Activated CD4-positive, alpha-beta T cell treated with anti-CD3 and anti-CD28 coated beads, Interleukin-2, Interleukin-6, amounts not matched to agents 100 ng/mL and 50 ng/mL, durations not matched to agents 16 hours and 8 hours (primary cell): ENCODE measurements around the gene CPNE4.
"Not testable (repeated sequence)": the region's sequence is repeated elsewhere in the genome, so short reads cannot be mapped to it uniquely, and the experiment has no call there.

Experiments used
- DNase-seq: peaks from one replicate; pipeline ENCODE4 v3.0.0-alpha.2; 2020

CPNE4 gene

DNA sequence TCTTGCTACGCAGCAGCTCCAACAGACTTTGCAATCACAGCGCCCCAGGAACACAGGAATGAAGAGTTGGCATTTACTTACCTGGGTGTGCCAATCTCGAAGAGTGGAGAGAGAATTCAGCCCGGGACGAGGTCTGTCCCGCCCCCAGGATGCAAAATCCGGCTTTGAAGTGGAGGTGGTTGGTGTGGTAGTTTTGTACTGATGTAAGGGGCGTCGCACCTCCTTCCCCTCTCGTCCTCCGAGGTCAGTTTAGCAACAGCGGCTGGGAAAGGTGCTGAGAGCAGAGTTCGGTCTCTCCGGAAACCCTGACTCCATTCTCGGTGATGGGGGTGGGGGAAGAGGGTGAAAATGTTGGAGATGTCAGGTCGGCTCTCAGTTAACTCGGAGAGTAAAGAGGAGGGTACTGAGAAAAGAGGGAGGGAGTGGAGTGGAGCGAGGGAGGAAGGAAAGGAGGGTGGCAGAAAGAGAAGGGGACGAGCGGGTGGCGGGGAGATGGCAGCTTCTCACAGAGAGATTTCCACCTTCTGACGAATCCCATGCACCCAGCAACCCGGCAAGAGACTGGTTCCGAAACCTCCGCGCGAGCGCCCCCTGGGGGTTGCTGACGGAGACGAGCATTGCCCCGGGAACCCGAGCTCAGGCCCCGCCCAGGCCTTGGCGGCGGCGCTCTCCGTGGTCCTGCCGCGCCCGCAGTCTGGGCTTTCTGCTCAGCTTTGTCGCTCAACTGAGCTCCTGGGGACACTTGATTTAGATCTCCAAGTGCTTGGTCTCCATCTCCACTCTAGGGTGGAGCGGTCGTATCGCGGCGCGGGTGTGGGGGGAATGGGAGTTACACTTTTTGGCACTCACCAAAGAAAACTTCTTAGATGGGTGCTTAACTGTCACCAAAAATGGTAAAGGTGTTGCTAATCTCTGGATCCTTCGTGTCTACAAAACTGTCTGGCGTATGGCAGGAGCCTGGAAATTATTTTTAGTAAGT is at the start of gene CPNE4:
Gene CPNE4 (minus strand): TSS at position 529 of the 979 bp plus-strand sequence.
- peak; percentile 86 for DNase-seq

DNA sequence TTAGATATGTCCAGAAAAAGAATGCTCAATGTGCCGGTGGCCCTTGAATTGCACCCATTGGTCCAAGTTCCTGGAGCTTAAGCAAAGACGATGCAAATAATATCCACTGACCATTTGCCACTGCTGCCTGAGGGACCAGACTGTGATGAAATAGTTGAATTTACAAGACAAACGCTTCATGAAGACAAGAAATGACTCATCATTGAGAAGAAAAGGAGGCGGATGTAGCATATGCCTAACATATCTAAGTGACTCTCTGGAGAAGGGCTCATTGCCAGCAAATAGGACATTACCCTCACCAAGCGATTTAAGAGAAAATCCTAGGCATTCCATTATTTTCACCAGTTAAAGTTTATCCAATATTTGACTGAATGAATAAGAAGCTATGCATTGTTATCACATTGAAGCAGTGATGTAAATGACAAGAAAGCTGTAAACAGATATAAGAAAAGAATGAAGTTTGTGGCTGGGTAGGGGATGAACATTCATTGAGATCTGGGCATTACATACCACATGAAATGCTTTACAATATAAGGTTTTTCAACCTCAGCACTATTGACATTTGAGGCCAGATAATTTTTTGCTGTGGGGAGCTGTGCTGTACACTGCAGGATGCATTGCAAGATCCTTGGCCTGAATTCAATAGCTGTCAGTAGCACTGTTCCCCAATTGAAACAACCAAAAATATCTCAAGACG is 48.9 kb upstream of the CPNE4 start:
- no peak for DNase-seq

DNA sequence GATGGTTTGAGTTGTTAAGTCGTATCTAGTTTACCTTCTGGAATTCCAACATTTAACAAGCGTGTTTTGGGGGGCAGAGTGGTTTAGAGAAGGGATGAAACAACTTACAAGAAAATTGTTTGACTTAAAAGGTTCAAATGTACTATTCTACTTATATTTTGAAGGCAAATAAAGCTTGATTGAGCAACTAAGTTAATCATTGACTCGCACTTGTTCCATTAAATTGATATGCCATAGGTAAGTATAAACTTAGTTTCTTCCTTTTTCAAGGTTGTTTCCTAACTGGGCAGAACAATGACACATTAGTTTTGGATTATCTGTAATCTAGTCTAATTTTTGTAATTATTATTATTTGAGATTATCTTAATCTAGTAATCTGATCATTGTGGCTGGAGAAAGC is 48.3 kb upstream of the CPNE4 start:
- no peak for DNase-seq

DNA sequence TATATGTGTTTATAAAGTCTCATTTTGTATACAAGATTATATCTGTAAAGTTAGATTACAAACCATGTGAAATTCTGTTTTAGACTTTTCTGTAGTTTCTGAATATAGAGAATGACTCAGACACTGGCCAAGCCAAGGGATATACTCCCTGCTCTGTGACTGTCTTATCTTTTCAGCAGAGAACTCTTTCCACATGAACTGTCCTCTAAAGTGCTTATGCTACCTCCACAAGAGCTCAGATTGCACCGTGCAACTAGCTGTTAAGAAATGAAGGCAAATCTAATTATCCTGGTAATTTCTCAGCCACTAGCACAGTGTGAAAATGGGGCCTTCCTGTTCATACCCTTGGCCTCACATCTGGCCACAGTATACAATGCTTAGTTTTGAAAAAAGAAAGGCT is 44.3 kb upstream of the CPNE4 start:
- no peak for DNase-seq

DNA sequence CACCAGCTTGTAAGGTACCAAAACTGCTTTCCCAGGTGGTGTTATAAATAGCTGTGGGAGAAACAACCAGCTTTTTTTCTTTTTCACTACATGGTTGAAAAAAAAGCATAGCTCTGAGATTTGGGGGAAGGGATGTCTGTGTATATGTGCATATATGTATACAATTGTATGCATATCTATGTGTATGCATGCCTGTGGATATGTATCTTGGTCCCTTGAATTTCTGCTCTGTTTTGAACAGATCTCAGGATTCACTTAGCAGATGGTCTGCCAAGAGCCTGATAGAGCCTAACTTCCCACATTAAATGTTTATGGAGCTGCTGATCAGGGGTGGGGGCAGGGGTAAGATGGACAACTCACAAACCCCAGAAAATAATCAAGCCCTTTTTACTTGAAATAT is 39.0 kb upstream of the CPNE4 start:
- no peak for DNase-seq

DNA sequence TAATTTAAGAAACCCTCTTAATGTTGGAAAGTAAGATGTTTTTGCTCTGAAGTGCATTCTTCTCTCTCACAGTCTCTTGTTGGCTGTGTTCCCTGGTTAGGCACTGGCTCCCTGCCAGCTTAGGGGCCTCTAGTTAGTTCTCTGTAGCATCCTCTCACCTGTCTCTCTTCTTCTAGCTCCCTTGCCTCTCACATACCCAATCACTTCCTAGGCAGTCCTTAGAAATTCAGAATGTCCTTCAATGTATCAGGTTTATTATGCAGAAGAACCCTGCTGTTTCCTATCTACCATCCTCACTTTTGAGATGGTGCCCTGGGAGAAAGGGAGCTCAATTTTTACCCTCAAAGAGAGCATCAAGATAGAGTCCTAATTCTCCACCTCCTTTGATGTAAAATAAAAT is 36.2 kb upstream of the CPNE4 start:
- no peak for DNase-seq

DNA sequence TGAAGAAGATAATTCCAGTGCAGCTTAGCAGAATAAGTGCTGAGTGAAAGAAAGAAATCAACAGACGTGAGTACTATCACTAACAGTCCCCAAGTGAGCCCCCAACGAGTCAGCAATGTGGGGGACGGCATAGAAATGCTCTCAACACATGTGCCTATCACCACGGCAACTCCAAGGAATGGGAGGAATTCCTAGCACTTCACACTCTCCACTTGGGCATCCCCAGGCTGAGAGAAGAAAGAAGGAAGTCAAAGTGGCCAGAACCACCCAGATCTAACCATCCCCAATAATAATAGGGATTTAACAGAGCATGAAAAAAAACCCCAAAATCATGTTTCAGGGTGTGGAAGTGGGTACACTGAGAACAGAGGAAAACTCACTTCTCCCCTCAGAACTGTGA is 29.3 kb upstream of the CPNE4 start:
- DNase-seq: no peak

DNA sequence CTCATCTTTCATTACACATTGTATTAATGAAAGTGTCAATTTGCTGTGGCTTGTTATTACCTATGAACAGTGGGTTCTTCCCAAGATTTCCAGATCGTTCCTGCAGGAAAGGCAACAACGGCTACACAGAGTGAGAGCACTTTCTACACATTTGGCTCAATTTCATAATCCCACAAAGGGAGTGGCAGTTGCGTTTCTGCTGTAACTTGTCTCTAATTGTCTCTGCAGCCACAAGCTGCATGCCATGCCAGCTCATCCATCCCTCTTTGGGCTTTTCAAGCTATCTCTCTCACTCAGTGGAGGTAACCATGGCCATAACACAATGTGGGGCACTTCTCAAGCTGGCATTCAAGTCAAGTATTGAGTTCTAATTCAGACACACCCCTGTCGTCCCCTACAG is 27.7 kb upstream of the CPNE4 start:
- DNase-seq: no peak

DNA sequence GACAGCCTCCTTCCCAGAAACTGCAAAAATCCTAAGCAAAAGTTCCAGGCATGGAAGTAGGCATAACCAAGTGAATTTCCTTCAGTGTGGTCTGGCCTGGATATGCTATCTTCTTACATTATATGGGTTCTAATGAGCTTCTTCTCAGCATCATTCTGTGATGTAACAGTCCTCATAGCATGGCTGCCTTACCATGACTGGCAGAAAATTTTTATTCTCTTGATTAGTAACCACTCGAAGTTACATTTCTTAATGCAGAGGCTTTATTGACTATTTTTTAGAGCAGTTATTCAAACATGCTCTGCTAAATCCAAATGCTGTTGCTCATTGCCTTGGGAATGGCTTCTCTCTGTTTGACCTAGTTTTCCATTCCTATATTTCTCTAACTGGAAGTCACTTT is 21.1 kb upstream of the CPNE4 start:
- DNase-seq: no peak

DNA sequence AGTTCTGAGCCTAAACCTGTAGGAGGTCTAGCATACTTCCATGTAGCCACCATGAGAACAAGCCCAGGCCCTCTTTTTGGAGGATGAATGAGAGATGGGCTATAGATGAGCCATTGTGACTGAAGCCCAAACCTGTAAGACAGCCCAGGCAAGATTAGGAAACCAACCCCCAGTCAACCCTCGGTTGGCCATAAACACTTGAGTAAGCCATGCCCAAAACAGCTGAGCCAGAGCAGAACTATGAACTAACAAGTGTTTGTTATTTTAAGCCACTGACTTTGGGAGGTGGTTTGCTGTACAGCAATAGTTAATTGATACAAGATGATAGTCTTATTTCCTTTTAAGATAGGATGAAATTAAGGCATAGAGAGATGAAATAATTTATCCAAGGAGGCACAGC is 12.4 kb upstream of the CPNE4 start:
- DNase-seq: no peak

DNA sequence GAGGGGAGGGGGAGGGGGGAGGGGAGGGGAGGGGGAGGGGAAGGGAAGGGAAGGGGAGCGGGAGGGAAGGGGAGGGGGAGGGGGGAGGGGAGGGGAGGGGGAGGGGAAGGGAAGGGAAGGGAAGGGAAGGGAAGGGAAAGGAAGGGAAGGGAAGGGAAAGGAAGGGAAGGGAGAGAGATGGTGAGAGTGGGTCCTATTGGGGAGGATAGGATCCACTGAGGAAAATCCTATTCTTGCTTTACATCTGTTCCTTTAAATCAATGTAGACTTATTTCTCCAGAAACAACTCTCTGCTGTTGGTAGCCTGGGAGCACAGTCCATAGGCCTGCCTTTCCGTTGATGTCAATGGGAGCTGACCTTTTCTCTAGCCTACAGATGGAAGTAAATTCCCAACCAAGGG is 10.1 kb upstream of the CPNE4 start:
- not testable (repeated sequence) for DNase-seq

DNA sequence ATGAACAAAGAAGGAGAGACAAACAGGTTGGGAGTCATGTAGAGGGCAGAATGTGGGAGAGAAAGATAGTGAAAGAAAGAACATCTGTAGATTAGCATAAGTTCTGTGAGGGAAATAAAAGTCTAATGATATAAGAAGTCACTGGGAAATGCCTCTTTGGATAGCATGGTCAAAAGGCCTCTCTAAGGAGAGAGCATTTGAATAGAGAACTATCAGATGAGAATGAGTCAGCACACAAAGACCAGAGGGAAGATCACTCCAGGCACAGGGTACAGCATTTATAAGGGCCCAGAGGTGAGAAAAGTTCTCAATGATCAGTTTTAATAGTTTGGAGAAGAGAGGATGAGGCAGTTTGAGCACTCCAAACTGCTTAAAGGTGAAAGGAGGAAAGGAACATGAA is 7.9 kb upstream of the CPNE4 start:
- no peak for DNase-seq

DNA sequence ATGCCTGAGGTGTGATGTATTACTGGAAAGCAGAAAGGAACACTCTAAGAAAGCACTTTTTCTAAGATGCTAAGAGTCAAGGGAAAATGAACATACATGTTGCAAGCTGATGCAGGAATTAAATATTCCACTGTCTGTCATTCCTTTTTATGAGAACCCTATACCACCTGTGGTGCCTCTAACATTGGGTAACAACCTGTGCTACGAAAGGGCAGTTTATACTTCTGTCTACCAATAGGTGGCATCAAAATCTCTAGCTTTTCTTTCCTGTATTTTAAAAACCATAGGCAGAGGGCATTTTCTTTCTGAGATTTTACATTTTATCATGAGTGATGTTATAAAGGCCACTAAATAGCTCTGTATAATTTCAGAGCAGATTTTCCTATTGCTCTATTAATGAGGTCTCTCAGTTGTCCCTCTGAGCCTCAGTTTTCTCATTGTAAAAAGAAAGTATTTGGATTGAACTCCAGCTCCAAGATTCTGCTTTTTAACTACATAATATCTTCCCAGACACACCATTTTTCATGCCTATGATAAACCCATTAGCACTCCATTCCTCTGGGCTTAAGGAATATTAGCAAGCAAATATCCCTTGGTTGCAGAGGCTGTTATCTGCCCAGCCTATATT is 3.5 kb upstream of the CPNE4 start:
- peak; percentile 9 for DNase-seq

DNA sequence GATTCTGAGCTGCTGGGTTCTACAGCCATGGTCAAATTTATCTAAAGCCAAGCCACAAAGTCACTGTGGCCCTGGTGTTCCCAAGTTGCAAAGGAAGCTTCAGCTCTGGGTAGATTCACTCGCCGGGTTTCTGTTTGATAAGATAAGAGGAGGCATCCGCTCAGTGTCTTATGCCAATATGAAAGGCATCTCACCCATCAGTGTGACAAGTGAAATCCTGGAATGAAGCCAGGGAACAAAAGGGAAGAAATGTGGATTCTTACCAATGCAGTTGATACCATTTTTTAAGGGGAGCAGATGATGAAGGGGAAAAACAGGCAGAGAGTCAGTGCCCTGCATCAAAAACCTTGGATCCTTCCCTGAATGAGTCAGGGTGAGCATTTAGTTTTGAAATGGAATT is 2.8 kb upstream of the CPNE4 start:
- no peak for DNase-seq

DNA sequence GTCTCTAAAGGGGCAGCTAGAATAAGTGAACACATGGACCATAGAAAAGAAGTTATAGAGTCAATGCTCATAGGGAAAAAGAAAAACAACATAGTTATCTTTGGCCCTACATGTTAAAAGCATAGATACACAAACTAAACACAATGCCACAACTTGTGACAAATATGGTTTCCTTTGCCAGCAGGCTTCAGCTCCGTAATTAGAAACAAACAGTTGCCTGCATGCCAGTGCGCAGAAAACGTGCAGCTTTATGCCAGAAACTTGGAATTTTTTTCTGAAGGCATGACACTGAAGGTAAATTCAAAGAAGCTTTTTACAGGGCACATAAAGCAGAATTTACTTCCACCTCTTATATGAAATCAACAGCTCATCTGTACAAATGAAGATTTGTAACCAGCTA is 2.2 kb upstream of the CPNE4 start:
- DNase-seq: no peak

DNA sequence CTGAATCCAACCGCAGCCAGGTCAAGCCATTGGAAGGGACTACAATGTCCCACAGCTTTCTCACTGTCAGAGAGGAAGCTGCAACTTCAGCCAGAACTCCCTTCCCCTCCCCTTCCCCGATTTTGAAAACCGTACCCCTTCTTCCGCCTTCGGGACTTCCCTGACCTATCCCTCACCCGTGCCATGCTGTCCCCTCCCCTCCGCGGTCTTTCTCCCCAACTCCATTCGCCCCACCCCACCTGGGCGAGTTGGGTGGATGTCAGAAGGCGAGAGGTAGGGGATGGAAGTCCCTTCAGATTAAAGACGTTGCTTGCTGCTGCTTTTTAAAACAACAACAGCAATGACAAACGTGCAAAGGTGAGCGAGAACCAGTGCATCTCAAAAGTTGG is 723 bp downstream of the CPNE4 start:
- no peak for DNase-seq

DNA sequence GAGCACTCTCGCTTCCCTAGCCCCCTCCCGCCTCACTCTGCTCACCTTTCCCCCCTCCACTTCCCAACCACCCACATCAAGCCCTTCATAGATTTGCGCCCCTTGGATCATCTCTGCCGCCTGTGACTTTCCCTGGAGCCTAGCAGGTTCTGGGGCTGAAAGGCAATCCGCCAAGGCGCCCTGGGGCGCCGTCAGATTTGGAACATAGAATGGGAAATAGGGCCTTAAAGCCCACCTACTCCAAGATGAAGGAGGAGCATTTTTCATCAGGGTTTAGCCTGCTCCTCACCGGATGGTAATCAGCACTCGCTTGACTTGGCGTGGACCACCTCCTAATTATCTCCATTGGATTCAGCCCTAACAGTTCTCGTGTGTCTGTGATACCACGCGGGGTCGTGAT is 1.3 kb downstream of the CPNE4 start:
- no peak for DNase-seq

DNA sequence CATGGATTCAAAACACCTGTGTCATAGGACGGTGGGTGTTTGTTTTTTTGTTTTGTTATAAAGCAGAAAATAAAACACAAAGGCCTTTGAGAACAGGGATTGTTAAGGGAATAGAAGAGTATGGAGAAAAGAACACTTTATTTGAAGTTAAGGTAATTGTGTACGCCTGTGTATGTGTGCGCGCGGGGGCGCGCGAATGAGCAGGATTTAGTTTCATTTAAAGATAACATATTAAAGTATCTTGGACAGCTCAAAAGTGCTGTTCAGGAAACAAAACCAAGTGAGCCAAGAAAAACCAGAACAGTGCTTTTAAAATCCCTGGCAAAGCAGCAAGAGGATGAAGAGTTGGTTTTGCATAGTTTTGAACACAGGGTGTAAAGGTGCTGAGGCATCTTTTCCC is 1.9 kb downstream of the CPNE4 start:
- DNase-seq: no peak

DNA sequence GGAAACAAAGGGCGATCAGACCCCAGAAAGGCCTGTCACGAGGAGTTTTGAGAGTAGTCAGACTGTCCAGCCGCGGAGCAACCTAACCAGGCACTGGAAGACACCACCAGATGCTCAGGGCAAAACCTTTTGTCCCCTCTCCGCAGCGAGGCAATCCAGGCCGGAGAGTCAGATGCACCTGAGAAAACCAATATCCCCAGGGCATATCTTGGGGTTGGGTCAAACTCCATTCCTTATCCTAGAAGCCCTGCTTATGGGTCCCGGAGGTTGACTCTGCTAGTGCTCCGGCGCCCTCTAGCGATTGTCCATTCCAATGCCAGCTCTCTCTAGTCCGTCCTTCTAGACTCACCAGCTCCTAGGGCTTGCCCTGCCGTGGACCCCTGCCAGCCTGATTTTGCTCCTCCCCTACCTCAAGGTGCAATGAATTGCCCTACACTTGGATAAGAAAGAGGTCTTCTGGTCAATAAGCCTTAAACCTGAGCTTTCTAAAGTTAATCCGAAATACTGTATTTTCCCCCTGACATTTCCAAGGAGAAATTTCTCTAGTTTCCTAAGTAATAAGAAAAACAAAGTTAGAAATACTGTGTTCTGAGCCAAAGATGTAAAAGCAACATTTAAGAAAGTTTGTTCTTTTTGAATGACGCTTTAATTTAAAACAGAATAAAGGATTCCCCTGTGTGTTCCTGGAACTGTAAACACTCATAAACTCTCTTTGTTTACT is 5.5 kb downstream of the CPNE4 start:
- DNase-seq: peak; percentile 79

DNA sequence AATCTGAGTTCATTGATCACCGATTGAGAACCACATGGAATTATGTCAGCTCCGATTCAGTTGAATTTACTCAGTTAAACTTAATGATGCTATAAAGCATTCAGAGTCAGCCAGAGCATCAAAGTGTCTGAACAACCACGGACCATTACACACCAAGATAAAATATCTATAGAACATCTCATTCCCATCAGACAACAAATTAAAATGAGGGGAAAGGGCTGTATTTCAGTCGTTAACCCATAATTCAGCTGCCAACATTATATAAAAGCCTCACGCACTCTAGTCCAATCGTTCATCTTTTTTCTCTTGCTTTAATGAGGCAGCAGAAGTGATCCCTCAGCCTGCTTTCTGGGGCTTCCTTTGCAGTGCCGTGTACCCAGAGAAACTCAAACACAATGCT is 11.9 kb downstream of the CPNE4 start:
- no peak for DNase-seq

DNA sequence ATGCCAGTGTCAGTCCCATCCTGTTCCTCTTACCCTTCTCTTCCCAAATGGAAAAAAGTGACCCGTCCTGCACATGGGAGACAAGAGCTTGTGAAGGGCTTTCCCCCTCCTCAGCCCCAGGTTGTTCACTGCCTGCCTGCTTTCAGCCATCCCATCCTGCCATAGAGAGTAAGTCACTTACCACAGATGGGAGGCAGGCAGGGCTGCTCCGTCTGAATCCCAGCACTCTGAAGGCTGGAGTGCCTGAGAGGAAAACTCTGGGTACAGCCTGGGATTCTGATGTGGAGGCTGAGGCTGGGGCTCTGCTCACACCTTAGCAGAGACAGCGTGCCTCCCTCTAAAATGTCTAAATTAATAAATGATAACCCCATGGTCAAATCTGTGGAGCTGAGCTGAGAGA is 14.8 kb downstream of the CPNE4 start:
- DNase-seq: no peak

DNA sequence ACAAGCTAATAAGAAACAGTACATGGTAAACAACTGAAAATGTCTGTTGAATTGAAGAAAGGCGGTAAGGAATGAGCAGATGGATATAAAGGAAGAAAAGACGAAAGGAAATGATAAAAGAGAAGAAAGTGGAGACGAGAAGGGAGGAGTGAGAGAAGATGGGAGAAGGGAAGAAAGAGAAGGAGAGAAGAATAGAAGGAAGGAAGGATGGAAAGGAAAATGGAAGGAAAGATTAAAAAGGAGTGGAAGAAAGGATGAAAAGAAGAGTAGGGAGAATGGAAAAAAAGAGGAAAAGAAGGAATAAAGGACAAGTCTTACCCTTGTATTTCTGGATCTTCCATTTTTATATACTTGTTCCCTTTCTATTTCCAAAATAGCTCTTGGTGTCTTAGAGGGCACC is 17.7 kb downstream of the CPNE4 start:
- no peak for DNase-seq
